HG03460 (cell line): Measurements from ENCODE around the gene ATP6V1G2.
A peak's percentile ranks its signal among the peaks of the same experiment; 100 is the strongest.

Experiments used
- ATAC-seq: cut with Tn5 transposase; IDR thresholded peaks from one replicate; pipeline ENCODE4 v1.9.1; 2021; ENCODE audit not compliant: unreplicated experiment

ATP6V1G2 gene

DNA sequence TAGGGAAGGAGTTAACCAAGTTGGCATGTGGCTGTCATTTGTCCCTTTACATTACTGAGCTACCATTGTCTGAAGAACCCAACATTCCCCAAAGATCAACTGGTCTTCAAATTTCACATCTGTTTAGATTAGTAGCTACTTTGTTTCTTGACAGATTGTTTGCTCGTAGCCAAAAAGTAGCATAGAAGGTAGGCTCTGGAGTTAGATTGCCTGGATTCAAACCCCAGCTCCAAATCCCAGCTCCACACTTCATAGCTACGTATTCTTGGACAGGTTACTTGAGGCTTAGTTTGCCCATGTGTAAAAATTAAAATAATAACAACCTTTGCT, 2.1 kb upstream of the ATP6V1G2 start:
- no peak for ATAC-seq

DNA sequence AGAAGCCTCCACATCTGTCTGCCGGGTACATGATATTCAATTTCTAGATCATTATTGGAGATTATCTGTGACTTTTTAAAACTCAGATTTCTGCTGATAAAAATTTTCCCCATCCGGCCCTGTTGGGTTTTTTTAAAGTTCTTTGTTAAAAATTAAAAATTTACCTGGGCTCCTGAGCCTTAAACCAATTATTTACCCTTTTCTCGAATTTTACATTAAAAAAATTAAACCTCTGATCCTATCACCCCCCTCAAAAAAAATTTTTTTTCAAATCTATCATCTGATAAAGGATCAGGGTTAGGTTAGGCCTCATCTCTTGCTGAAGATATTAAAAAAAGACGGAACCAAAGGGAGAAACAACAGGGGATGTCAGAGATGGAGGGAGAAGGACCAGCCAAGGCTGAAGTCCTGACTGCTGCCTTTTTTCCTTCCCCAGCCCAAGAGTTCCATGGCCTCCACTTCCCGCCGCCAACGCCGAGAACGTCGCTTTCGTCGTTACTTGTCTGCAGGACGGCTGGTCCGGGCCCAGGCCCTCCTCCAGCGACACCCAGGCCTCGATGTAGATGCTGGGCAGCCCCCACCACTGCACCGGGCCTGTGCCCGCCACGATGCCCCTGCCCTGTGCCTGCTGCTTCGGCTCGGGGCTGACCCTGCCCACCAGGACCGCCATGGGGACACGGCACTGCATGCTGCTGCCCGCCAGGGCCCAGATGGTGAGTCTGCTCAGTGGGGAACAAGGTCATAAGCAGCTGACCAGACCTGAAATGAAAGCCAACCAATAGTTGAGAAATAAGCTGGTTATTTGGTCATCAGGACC, 1.5 kb upstream of the ATP6V1G2 start:
- no peak for ATAC-seq

DNA sequence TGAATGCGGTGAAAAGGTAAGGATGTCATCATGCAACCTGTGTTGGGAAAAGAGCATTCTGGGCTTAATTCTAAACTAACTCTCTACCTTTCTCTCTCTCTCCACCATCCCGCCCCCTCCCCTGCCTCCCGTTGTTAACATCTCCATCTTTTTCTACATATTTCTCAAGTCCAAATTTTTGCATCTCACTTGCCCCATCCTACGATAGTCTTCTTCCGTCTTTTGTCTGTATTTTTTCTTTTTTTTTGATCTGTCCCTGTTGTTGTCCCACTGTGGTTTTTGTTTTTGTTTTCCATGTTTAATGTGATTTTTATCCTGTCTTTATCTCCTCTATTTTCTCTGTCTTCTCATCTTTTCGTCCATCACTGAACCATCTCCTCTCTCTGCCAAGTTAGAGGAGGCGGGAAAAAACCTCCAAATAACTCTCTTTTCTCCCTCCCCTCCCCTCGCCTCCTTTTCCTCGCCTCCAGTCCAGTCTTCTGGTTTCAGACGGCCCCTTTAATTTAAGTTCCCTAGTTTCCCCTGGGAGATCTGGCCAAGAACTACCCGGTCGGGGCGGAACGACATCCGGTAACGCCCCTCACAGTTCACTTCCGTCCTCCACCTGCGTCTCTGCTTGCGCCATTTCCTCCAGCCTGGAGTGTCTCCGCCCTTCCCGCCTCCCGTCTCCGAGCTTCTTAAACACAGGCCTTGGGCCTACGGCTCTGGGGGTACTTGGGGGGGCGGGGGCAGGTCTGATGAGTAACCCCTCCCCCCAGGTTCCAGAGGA, 734 bp upstream of the ATP6V1G2 start, which contains the start of gene NFKBIL1:
TSS of gene NFKBIL1 (plus strand) at position 651 of the 769 bp plus-strand sequence. CDS start at position 738, 87 bp downstream.
- peak; percentile 73 for ATAC-seq

DNA sequence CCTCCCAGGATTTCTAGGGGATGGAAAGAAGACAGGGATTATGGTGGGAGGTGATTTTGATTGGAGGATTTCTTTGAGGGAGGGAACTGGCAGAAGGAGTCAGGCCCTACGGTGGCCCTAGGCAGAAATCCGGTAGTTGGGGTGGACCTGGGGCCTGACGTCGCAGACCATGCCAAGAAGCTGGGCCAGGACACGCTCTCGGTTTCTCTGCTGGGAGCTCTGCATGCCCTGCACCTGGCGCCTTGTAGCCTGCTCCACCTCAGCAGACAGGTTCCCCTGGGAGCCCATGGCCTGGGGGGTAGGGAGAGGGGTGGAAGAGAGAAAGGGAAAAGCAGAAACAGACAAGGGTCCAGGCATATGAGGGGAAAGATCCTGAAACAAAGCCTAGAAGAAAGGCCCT, 1.1 kb downstream of the ATP6V1G2 start:
- ATAC-seq: no peak

DNA sequence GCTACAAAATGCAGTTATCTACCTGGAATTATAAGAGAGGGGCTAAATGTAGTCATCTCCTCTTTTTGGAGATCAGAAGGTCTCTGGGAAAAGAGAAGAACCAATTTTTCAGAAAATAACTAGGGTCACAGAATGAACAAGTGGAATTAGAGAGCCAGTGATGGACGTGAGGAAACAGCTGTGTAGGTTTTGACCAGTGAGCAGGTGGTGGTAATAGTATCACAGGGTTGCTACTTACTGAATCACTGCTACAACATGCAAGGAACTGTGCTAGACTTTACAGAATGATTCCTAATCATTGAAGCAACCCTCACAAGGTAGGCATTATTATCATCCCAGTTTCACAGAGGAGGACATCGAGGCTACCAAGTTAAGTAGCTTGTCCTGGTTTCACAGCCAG, 1.7 kb downstream of the ATP6V1G2 start:
- ATAC-seq: no peak

DNA sequence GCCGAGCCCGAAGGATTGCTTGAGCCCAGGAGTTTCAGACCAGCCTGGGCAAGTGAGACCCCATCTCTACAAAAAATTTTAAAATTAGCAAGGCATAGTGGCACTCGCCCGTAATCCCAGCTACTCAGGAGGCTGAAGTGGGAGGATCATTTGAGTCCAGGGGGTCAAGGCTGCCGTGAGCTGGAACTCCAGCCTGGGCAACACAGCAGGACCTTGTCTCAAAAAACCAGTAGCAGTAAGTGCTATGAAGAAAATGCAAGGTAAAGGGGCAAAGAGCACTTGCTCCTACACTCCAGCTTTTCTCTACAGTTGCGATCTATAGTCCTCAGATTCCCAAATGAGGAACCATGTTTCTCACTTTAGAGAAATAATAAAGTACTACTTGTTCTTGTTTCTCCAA, 2.8 kb downstream of the ATP6V1G2 start:
- ATAC-seq: no peak

DNA sequence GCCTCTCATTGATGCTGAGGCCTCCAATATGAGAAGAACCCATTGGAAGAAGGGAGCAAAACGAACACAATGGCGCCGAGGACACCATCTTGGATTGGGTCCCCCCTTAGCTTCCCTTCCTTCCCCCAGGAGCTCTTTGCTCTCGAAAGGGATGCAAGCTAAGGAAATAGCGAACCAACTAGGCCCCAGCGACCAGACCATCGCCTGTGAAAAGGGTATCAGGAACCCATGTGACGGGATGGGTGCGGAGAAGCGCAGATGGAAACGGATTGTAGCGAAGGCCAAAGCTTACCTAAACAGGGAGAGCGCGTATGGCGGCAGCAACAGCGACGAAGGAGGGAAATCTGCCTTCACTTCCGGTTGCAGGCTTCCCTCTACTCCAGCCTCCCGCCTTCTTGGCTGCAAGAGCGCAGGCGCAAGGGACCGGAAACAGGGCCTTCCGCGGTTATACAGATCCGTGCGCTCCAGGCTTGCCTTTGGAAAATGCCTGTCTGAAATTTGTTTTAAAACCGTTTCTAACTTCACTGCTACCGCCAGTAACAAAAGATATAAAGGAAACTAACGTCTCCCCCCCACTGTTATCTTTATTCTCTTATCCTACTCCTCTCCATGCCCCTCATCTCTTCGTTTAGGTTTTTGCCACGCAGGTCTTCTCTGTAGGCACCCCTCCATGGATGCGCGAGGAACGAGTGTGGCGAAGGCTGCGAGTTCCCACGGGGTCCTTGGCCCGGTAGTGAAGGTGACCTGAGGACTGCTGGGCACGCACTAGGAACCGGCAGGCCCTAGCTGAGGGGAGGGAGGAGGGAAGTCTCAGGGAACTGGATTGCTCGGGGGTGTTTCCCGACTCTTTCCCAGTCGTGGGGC, 4.5 kb downstream of the ATP6V1G2 start, which contains the start of gene DDX39B:
TSS of gene DDX39B (minus strand) at position 346 of the 864 bp plus-strand sequence. CDS start 1,471 bp downstream, outside the sequence.
- ATAC-seq: peak; percentile 63

DNA sequence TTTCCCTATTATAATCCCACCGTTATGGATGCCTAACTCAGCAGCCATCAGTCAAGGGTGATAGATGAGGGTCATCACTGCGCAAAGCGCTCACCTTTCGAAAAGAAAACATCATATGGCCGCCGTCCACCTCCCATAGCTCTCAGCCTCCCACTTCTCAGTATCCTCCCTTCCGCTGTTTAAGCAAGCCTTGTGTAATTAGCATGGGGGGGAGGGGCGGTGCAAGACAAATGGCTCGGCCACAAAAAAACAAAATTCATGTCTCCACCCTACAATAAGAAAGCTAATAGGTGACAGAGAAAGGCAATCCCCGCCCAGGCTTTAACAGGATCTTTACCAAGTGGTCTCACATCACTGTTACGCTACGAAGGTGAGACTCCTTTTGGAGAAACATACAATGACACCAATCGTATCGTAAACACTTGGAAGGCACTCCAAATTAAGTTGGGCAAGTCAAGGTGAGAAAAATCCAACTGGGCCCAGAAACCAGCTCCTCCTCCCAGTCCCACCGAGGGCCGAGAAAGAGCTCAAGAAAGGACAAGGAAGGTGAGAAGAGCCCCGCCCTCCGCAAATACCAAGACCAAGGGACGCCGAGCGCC, 5.2 kb downstream of the ATP6V1G2 start:
- no peak for ATAC-seq

DNA sequence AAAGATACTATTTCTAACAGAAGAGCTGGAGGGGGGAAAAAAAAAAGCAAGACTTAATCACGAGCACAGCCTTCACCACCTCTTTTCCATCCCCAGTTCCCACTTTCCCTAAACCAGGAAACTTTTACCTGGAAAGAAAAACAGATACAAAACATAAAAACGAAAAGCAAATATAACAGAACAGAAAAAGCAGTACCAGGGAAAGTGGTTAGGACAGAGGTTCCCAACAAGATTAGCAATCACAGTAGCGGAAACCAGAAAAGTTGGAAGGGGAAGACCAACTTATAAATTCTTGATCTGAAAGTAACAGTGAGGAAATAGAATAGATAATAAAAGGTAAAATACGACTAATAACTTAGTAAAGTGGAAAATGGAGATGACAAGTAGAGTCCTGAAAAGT, 5.8 kb downstream of the ATP6V1G2 start:
- no peak for ATAC-seq

DNA sequence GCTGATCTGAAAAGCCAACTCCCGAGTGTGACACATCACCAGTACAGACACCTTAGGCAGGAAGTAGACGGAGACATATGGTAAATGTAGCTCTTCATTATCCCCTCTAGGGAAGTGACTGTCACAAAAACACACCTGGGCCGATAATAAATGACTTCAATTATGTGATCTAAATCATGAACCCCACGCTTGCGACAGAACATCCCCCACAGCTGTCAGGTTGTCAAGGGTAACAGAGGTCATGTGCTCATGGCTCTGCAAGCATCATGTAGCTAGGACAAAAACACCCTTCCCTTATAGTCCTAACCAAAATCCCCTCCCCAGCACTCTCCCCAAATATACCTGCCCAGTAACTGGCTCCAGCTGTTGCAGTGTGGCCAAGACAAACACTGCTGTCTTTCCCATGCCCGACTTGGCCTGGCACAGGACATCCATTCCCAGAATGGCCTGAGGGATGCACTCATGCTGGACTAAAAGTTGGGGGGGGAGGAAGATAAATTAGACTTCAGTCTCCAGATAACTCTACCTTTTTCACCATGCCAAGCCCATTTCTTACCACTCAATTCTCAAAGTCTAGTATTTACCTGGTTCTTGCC, 7.5 kb downstream of the ATP6V1G2 start:
- no peak for ATAC-seq

DNA sequence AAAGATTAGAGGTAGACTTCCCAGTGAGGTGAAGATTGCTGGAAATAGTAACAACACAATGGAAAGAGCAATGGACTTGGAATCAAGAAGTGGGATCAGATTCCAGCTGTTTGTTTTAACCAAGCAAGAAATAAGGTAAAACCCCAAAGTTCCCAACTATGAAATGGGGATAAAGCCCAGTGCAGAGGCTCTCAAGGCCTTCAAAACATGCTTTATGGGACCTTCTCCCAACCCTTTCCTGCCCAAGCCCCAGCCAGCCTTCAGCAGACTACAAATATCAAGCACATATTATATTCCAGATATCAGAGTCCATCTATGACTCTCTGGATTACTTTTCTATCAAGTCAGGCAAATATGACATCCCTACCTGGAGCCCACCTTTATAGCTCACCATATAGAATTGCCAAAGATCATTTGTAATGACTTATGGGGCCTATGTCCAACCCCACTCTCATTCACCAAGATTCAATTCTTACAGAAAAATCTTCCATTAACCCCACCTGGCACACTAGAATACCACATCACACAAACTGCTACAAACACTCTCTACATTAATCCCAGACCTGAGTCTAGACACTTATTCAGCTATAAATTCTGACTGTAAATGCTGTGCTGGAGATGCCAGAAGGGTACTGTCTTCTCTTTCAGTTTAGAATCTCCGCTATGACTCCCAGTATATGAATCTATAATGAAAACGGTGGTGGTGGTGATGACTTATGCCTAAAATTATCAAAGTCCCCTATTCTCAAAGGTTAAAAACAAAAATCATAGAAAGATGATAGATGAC, 10.7 kb downstream of the ATP6V1G2 start:
- no peak for ATAC-seq

DNA sequence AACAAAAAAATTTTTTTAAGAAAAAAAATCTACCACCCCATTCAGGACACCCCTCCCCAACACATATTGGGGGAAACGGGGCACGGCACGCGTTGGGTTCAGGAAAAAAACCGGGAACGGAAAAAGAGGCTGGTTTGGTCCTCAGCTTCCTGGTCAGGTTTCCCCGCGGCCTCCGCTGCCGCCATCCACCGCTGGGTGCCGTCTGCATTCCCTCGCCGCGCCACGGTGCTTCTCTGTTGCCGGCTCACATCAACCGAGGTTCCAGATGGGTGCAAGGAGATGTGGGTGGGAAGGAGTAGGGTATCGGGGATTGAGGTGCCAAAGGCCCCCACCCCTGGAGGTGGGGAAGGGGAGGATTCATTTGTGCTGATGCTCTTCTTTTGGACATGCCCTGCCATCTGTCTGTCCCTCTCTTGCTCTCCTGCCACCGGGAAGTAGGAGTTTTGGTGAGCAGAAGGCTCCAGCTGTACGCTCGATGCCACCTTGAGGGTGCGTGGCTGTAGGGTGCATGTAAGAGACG, 11.8 kb downstream of the ATP6V1G2 start:
- no peak for ATAC-seq

DNA sequence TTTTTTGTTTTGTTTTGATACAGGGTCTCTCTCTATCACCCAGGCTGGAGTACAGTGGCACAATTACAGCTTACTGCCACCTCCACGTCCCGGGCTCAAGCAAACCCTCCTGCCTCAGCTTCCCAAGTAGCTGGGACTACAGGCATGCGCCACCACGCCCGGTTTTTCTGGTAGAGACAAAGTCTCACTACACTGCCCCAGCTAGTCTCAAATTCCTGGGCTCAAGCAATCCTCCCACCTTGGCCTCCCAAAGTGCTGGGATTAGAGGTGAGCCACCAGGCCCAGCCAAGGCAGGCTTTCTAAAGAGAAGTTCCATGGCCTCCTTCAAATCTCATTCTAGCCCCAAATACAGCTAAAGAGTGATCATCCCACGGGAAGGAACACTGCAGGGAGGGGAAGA, 12.4 kb downstream of the ATP6V1G2 start:
- ATAC-seq: no peak

DNA sequence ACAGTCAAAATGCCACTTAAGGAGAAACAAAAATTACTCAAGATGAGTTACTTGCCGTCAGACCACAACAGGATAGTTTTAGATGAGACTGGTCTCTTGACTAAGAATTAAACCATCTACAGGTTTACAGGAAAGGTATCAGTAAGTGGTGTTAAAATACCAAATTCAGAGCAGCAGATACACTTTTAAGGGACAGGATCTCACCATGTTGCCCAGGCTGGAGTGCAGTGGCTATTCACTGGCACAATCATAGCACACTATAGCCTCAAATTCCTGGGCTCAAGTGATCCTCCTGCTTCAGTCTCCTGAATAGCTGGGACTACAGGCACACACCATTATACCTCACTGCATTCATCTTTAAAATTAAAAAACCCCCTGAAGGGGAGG, 13.0 kb downstream of the ATP6V1G2 start:
- no peak for ATAC-seq

DNA sequence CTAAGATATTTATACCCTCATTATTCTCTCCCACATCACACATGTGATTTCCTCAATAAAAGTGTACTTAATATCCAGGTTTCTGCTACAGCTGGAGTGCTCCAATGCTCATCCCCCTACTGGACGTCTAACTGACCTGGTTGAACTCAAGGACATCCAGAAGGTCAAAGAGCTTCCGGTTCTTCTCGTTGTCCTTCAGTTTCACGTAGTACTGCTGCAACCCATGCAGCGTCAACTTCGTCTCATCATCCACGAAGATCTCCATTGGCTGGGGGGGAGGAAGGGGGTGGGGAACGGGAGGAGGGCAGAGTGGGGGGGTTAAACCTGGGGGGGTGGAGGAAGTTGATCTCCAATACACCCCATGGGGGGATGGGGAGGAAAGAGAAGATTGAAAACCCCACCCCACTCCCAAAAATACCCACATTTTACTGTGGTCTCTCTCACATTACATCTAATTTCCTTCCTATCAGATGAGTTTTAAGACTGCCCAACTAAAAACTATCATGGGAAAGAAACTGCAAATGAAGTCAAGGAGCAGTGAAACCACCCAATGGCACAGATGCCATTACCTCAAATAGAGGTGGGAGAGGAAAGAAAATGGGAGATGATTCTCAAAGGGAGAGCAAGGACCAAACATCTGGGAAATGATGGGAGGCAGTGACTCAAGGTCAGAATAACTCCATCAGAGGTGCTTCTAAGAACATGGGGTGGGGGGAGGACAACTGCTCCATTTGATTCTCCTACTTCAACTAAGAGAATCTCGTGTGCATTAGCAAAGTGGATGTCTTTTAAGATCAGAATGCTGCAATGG, 13.6 kb downstream of the ATP6V1G2 start:
- no peak for ATAC-seq

DNA sequence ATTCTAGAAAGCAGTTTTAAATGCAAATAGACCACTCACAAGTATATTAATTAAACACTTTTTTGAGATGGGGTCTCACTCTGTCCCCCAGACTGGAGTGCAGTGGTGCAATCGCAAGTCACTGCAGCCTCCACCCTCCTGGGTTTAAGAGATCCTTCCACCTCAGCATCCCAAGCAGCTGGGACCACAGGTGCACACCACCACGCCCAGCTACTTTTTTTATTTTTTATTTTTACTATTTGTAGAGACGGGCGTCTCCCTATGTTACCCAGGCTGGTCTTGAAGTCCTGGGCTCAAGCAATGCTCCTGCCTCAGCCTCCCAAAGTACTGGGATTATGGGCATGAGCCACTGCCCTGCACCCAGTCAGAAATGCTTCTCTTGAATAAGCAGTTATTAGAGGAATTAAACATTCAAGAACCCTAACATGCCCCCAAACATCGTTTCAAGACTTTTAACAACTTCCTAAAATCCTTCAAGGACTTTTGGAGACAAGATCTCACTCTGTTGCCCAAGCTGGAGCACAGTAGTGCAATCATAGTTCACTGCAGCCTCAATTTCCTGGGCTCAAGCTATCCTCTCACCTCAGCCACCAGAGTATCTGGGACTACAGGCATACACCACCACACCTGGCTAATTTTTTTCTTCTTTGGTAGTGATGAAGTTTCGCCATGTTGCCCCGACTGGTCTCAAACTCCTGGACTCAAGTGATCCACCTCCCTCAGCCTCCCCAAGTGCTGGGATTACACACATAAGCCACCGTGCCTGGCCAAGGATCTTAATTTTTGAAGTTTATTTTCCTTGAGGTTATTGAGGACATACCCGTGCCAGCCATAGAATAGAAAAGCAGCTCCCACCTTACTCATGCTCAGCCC, 14.4 kb downstream of the ATP6V1G2 start:
- ATAC-seq: no peak

DNA sequence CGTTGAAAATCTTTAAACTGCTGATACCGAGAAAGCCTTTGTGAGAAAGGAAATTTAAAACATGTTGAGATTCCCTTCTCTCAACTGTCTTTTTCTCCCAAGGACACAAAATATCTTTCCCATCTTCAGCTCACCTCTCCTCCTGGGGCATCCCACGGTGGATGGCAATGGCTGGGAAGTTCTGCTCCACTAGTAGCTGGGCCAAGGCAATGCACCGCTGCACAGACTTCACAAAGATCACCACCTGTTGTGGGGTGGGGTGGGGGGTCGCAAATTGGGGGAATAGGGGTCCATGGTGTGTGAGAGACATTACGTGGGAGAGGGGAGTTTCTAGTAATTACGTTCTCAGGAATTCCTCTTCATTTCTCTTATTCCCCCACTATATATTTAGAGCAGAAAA, 15.2 kb downstream of the ATP6V1G2 start:
- no peak for ATAC-seq

DNA sequence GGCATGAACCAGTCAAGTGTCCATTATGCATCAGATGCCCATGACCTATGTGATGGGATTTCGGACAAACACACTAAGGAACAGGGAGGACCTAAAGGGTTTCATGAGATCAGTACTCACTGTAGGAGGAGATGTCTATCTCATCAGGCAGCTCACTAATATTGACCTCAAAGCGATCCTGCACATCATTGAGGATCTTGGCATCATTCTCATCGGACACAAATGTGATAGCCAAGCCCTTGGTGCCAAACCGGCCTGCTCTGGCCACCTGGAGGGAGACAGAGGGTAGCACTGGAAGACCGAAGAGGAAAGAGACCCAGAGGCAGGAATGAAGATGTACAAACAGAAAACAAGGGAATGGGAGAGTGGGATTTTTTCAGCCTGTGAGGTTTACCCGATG, 15.7 kb downstream of the ATP6V1G2 start:
- no peak for ATAC-seq
